Measurements from ENCODE around the gene CPSF4. TPM values are rescaled to one million over a fixed set of nuclear protein-coding genes. Genes with fewer than 3 reads are reported as not detected.
"Not testable (repeated sequence)": the region's sequence is repeated elsewhere in the genome, so short reads cannot be mapped to it uniquely, and the experiment has no call there.

Gene CPSF4
- total RNA-seq, 1 donor from 2014 or later: 38.0 TPM

DNA sequence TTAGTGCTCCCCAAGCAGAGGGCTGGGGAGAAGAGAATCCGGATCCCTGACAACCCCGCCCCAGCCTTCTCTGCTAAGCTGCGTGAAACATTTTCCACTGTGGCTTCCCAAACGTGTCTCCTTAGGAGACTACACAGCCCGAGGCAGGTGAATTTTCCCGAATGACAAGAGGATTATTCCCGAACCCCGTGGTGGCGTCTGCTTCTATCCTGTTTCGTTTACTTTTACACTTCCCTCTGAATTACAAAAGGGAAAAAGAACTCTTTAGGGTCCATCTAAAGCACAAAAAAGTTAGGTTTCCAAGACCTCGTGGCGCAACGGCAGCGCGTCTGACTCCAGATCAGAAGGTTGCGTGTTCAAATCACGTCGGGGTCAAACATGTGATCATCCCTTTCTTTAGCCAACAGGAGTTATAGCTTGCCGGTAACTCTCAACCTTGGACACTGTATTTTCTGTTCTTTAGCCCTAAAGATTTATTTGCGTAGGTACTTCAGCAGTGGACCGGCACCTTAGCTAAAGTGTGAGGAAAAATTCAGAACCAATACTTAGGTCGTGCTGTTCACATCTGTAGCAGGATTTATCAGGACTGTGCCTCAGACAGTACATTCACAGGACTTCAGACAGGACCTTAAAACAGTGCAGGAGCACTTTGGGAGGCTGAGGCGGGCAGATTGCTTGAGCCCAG lies 30.8 kb downstream of the CPSF4 start:
- DNase-seq (ENCODE audit: low spot score): no peak
- no peak for ATAC-seq
- intact Hi-C loops (cut with DNase I): no loop called here

DNA sequence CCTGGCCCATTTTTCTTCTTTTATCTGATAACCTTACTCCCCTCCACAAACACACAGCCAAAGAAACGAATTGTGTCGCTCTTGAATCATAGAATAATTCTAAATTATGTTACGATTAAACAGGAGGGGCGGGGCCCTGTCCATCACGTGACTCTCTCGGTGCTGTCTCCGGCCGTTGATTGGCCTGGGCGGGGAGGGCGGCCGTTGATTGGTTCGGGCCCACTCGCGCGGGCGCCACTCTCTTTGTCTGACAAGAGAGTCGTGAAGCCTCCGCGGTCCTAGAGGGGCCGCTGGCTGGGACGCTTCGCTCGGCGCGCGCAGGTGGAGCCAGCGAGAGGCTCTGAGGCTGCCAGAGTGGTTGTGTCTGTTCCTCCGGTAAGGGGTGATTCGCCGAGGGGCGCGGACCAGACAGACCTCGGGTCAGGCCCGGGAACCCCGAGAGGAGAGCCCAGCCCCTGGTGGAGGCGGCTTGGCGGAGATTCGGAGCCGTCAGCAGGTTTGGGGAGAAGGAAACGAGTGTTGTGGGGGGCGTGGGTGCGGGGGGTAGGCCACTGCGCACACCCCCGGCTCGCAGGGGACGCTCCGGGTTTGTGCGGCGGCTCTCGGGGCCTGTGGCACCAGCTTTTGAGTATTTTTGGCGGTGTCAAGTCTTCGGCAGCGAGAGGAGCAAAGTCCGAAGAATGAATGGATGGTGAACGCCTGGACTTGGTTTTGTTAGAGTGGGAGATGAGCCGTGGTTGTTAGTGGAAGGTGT lies 34.0 kb downstream of the CPSF4 start, which contains the start of gene ZNF789:
TSS of gene ZNF789 (plus strand) at position 330 of the 754 bp plus-strand sequence. CDS start 3,567 bp downstream, outside the sequence.
- intact Hi-C loops (cut with DNase I): no loop called here
- ATAC-seq (peak; percentile 99), DNase-seq (ENCODE audit: low spot score) (peak; percentile 98)

DNA sequence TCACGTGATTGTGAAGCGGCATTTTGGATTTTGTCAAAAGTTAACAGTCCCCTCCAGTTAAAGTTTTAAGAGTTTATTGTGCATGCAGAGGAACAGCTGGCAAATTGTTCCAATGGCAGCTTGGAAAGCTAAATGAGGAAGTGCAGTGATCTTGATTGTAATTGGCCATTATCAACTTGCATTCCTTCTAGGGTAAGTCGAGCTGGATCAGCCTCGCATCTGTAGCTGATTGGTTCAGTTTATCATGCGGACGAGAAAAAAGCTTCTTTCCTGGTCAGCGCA lies 34.5 kb downstream of the CPSF4 start:
- intact Hi-C loops (cut with DNase I): no loop called here
- ATAC-seq (no peak), DNase-seq (ENCODE audit: low spot score) (no peak)

DNA sequence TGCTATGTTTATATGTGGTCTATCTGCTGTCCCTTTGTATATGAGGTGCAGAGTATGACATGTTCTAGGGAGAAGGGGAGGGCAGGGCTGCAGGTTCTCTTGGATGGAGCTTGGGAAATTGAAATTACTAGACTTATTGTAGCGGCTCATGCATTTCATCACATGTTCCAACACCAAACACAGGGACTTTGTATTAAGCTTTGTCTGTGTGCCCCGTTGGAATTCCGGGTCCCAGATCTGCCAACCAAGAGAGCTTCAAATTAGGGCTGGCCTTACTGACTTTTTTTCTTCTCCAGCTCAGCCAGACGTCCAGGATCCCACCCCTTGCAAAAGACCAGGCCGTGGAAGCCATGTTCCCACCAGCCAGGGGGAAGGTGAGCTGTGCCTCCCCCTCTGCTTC lies 37.4 kb downstream of the CPSF4 start:
- no peak for ATAC-seq
- no peak for DNase-seq (ENCODE audit: low spot score)
- intact Hi-C loops (cut with DNase I): no loop called here

DNA sequence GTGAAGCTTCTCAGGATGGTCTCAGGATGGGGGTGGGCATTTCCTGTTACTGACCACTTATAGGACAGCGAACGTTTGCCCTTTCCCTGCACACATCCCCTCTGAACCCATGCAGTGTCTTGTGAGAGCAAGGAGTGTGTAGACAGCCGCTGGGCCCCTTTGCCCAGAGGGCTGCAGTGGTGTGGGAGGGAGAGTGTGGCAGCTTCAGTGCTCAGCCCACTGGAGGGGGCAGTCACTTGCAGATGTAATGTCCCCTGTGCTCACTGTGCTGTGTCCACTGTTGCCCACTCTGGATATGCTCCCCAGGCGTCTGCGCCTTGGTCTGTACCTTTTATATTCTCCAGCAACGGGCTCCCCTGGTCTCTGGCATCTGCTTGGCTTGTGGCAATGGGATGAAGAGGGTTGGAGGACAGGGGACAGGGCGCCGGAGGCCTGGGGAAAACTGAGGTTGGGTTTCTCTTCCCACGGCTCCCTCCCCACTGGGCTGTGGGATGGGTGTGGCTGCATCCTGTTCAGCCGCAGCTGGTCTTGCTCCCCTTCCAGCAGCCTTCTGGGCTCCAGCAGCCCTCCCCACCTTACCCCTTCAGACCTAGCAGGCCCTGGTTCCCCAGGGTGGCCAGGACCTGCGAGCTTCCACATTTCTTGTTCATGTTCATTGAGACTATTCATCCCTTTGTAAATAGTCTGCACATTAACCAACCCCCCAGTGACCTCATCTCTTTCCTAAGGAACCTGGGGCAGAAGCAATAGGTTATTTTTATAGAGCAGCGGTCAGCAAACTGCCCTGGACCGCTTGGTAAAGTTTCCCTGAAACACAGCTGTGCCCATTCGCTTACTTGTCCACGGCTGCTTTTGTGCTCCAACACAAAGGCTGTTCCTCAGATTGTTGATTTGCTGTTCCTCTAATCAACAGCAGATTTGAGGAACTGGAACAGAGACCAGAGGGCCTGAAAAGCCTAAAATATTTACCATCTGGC lies 40.0 kb downstream of the CPSF4 start:
- DNase-seq (ENCODE audit: low spot score) (no peak), ATAC-seq (peak; percentile 41)
- intact Hi-C loops (cut with DNase I): no loop called here

DNA sequence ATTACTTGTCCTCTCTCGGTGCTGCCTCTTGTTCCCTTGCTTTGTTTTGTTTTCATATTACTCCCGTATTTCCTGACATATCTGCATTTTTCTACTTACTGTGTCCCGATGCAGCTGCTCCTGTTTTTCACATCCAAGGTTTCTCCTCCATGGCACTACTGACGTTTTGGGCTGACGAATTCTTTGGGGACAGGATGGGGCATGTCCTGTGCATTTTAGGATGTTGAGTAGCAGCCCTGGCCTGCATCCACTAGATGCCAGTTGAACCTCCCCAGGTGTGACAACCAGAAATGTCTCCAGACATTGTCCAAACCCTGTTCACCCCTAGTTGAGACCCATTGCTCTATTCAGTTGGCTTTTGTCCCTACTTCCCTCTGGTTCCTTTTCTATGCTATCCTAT lies 46.4 kb downstream of the CPSF4 start:
- ATAC-seq (no peak), DNase-seq (ENCODE audit: low spot score) (no peak)
- intact Hi-C loops (cut with DNase I): loop anchor here (5.0 kb wide), 1 partner anchor 352 kb away; no protein-coding TSS in a partner anchor

DNA sequence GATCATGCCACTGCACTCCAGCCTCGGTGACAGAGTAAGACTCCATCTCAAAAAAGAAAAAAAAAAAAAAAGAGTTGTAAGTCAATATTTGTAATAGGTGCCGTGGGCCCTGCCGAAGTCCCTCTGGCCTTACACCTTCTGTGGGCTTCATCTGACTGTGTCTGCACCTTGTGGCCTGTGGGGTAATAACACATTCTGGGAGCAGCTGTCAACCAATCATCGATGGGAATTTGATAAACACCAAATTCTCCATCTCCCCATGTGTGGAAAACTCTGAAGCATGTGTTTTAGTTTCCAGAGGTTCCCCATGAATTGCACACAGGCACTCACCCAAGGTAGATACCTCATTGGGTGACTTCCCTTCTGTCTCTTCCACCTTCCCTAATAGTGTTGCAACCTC lies 50.5 kb downstream of the CPSF4 start:
- DNase-seq (ENCODE audit: low spot score) (no peak), ATAC-seq (no peak)
- intact Hi-C loops (cut with DNase I): loop anchor here (5.0 kb wide), 1 partner anchor 348 kb away; no protein-coding TSS in a partner anchor

DNA sequence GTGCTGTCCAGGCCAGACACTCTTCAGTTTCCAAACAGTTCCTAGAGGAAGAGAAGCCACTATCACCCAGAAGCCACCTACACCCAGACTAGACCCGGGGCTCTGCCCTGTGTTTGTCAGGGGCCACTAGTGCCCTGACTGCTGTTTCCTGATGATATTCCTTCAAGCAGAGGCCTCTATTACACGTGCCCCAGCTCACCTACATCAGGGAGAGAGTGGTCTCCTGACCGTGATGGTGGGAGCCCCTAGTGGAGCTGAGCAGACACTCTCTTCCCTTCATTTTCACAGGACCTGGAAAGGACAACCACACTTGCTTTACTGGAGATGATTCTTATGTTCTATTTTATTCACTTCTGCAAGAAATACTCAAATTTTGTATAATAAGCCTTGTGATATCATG lies 52.1 kb downstream of the CPSF4 start:
- intact Hi-C loops (cut with DNase I): no loop called here
- ATAC-seq: no peak

DNA sequence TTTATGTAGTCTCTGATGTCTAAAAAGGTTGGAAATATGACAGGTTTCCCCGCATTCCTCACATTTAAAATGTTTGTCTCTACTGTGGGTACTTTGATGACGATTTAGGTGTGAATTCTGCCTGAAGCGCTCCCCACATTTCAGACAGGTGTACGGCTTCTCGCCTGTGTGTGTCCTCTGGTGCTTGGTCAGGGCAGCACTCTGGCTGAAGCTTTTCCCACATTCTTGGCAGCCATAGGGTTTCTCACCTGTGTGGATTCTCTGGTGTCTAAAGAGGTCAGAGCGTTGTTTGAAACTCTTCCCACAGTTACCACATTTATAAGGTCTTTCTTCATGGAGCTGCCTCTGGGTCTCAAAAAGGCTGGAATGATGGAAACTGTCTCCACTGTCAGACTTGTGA lies 55.1 kb downstream of the CPSF4 start:
- intact Hi-C loops (cut with DNase I): no loop called here
- DNase-seq (ENCODE audit: low spot score) (no peak), ATAC-seq (no peak)

More for the DNA sequence above, 52.1 kb downstream of the CPSF4 start:
- DNase-seq (ENCODE audit: low spot score): no peak

DNA sequence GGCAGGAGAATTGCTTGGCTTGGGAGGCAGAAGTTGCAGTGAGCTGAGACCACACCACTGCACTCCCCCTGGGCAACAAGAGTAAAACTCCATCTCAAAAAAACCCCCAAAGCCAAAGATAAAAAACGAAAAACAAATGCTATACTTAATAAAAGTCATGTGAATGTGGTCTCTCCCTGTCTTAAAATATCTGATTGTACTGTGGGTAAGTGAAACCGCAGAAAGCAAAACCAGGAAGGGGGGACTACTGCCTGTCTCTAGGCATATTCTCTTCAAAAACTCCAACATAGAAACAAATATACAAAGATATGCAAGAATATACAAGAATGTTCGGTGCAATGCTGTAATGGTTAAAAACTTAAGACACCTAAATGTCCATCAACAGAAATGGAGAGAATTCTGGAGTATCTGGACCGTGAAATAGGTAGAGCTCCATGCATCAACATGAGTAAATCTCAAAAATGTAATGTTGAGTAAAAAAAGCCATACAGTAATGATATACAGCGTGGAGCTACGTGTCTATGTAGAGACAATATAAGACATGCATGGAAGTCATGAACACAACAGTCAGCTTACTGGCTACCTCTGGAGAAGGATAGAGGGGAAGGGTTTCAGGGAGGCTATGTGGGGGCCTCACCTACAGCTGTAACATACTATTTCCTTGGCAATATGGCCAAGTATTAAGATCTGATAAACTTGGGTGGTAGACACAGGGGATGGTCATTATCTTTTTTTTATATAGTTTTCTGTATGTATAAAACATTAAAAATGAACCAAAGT lies 59.2 kb downstream of the CPSF4 start:
- no peak for DNase-seq (ENCODE audit: low spot score)
- ATAC-seq: no peak
- intact Hi-C loops (cut with DNase I): no loop called here

DNA sequence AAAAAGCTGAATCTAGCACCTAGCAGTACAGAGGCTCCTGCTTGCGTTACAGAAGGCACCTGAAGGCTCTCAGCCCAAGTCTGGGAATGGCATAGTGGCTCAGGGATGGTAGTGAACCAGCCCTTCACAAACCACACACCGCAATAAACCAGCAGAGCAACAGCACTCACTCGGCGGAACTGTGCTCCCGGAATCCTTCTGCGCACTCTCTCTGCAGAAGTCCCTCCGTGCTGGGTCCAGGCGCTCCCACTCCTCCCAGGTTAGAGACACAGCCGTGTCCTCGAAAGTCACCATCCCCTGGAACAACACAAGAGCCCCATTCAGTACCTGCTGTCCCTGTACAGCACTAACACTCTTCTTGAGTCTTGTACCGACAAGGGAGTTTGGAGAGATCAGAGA lies 59.8 kb downstream of the CPSF4 start:
- ATAC-seq: no peak
- intact Hi-C loops (cut with DNase I): no loop called here
- no peak for DNase-seq (ENCODE audit: low spot score)

DNA sequence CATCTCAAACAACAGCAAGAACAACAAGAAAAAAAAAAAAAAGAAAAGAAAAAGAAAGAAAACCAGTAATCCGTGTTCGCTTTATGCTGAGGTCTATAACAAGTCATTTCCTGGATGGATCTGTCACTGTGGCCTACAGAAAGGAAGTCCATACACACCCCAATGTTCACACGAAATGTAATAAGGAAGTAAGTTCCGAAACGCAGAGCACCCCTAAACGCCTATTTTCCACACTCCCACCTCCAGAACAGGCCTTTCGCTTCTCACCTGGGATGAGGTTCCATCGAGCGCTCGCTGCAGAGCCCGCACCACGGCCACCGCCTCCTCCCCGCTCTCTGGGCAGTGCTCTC lies 60.6 kb downstream of the CPSF4 start:
- ATAC-seq: no peak
- DNase-seq (ENCODE audit: low spot score): no peak
- intact Hi-C loops (cut with DNase I): no loop called here

DNA sequence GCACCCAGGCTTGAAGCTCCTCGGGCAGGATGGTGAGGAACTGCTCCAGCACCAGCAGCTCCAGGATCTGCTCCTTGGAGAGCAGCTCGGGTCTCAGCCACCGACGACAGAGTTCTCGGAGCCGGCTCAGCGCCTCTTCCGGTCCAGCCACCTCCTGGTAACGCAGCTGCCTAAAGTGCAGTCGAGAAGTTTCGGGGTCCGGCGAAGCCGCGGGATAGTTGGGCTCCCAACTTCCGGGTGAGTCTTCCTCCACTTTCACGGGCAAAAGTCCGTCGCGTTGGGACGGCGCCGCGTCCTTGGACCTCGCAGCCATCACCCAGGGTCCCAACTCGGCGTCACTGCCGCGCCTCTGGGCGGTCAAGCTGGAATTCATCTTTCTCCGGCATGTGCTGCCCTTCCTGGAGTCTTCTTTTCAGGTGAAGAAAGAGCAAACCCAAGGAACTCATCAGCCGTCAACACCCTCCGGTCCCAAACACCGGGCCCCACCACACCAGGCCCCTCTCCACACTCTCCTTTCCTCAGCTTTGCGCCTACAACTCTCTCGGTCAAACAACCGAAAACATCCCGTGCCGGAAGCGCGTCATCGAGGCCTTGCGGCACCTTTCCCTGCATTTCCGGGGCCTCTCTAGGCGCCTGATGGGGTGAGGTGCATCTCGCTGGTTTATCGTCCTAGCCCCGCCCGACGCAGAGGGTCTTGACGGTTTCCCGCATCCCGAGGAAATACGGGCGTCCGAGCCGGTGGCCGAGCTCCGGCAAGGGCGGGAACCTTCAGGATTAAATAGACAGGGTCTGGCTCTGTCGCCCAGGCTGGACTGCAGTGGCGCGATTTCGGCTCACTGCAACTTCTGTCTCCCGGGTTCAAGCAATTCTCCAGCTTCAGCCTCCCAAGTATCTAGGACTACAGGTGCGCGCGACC lies 61.2 kb downstream of the CPSF4 start, which contains the start of gene ZNF394:
TSS of gene ZNF394 (minus strand) at position 561 of the 916 bp plus-strand sequence. CDS start at position 373, 188 bp downstream.
- intact Hi-C loops (cut with DNase I): loop anchor here (5.0 kb wide), 1 partner anchor 322 kb away; no protein-coding TSS in a partner anchor
- peak; percentile 93 for DNase-seq (ENCODE audit: low spot score)
- ATAC-seq: peak; percentile 72

DNA sequence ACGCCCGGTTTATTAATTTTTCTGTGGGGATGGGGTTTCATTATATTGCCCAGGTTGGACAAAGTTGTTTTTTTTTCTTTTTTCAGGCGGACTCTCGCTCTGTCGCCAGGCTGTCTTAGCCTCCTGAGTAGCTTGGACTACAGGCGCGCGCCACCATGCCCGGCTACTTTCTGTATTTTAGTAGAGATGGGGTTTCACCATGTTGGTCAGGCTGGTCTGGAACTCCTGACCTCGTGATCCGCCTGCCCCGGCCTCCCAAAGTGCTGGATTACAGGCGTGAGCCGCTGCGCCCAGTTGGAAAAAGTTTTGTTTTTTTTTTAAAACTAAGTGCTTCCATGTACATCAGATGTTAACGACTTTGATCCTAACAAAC lies 61.9 kb downstream of the CPSF4 start:
- intact Hi-C loops (cut with DNase I): loop anchor here (5.0 kb wide), 1 partner anchor 322 kb away; no protein-coding TSS in a partner anchor
- no peak for DNase-seq (ENCODE audit: low spot score)

DNA sequence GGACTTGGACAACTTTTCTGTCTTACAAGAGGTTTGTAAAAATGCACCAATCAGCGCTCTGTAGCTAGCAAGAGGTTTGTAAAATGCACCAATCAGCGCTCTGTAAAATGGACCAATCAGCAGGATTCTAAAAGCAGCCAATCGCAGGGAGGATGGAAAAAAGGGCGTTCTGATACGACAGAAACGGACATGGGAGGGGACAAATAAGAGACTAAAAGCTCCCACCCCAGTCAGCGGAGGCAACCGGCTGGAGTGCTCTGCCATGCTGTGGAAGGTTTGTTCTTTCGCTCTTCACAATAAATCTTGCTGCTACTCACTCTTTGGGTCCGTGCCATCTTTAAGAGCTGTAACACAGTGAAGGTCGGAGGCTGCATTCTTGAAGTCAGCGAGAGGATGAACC lies 62.5 kb downstream of the CPSF4 start:
- intact Hi-C loops (cut with DNase I): loop anchor here (5.0 kb wide), 1 partner anchor 321 kb away; no protein-coding TSS in a partner anchor
- ATAC-seq; DNase-seq (ENCODE audit: low spot score): not testable (repeated sequence)

More for the DNA sequence above, 61.9 kb downstream of the CPSF4 start:
- ATAC-seq: no peak

DNA sequence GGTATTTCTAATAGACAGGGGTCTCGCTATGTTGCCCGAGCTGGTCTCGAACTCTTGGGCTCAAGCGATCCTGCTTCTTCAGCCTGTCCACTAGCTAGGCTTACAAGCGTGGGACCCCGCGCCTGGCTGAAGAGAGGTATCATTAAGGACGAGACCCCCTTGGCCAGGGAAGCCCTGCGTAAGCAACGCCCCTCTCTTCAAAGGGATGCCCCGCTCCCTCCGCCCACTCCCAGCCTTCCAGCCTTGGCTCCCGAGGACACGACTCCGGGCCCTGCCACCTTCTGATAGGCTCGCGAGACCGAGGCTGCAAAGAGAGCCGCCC lies 65.5 kb downstream of the CPSF4 start:
- ATAC-seq (peak; percentile 96), DNase-seq (ENCODE audit: low spot score) (no peak)
- intact Hi-C loops (cut with DNase I): loop anchor here (5.0 kb wide), 1 partner anchor 318 kb away; no protein-coding TSS in a partner anchor

DNA sequence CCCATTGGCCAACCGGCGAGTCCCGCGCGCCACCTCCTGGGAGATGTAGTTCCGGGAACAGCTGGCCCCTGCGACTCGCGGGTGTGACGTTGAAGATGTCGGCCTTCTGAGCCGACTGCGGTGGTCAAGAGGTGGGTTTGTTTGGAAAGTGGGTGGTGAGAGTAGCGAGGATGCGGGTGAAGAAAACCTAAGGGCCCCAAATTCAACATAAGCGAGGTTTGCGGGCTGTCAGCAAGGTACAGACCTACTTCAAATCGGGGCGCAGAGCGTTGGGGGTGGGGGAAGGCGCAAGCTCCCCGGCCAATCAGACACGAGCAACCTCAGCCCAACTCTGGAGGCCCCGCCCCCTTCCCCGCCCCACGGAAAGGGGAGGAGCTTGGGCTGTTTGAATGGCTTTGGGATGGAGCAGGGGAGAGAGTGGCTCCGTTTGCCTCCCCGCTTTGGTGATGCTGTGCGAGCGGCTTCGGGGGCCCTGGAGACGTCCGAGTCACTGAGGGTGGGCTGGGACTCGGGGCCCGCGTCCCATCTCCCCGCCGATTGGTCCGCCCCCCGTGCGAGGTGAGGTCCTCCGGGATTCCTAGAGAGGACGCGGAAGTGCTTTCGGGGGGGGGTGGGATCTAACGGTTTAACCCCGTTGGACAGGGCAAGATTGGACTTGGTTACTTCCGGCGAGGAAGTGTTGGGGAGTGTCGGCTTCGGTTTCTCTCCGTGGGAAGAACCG lies 66.0 kb downstream of the CPSF4 start, which contains the start of gene ZKSCAN5:
TSS of gene ZKSCAN5 (plus strand) at position 60 of the 721 bp plus-strand sequence. CDS start 1,383 bp downstream, outside the sequence.
- peak; percentile 97 for ATAC-seq
- intact Hi-C loops (cut with DNase I): loop anchor here (5.0 kb wide), 1 partner anchor 318 kb away; no protein-coding TSS in a partner anchor
- DNase-seq (ENCODE audit: low spot score): peak; percentile 99
